ENCODE results near the gene FCHO1.

- TF ChIP-seq CTCF (IDR thresholded peaks at IDR 0.05): no peak
- TF ChIP-seq MAFK (IDR thresholded peaks at IDR 0.05; ENCODE audit: partially characterized antibody): no peak
- TF ChIP-seq USF2 (IDR thresholded peaks at IDR 0.05): no peak
- no peak for TF ChIP-seq REST (IDR thresholded peaks at IDR 0.05)
- no peak for TF ChIP-seq MAX (IDR thresholded peaks at IDR 0.05)
- TF ChIP-seq KDM5A (IDR thresholded peaks at IDR 0.05): no peak
- no peak for TF ChIP-seq HEYL (CRISPR knock-in tag; IDR thresholded peaks at IDR 0.05)
- TF ChIP-seq RFX5 (IDR thresholded peaks at IDR 0.05): no peak
These were observed 54.1 kb downstream of the FCHO1 start for GRCh38 chr19:17805427-17805826.

All from A549 (cell line).